ENCODE data around the gene A2M. TPM values are rescaled to one million over a fixed set of nuclear protein-coding genes. Genes with fewer than 3 reads are reported as not detected.

The A2M gene
- total and polyA plus RNA-seq, 9 of the 15 experiments (the other 6 are each of a cell fraction or from before 2014, with no cell fraction given) = 0.08 to 2.3 TPM; not detected in 7

- WGBS (ENCODE audit: insufficient coverage, low coverage, missing lambda C conversion rate) = 1% methylated on average over 5 of the region's 6 CpGs
- no peak overlapping the region for H3K27ac ChIP-seq (ENCODE audit: extremely low read depth, low read depth, low read length)
- CTCF ChIA-PET (ENCODE audit: low intra/inter-chr PET ratio) = no interaction called here
- no peaks in the 10 kb centered on the region for H3K36me3 ChIP-seq (ENCODE audit: control insufficient read depth, insufficient read depth, low read length)
- in situ Hi-C loops (cut with MboI) (no loop called here), intact Hi-C loops (cut with micrococcal nuclease) (no loop called here)
- no peak overlapping the region for H2AFZ ChIP-seq (ENCODE audit: low read depth, low read length)
- no peak overlapping the region for H3K4me2 ChIP-seq (ENCODE audit: insufficient read depth, low read length)
- H3K9me1 ChIP-seq (ENCODE audit: control insufficient read depth, insufficient read depth, low read length) = no peaks in the 10 kb centered on the region
- H3K79me2 ChIP-seq (ENCODE audit: control insufficient read depth, insufficient read depth, low read length) = no peaks in the 10 kb centered on the region
- H3K9ac ChIP-seq (ENCODE audit: insufficient read depth in 1 of 2, low read depth in 2 of 2, low read length in 2 of 2) = no peak overlapping the region
- peaks cover 0 to 2% of the 10 kb centered on the region in 2 experiments; a peak in 2 of 5 replicates for H3K27me3 ChIP-seq (ENCODE audit: control insufficient read depth in 2 of 2, insufficient read depth in 2 of 2, low read length in 2 of 2)
- DNase-seq (ENCODE audit: extremely low read depth in 1 of 4, low spot score in 3 of 4) (no peak), FAIRE-seq (no peak), ATAC-seq (no peak)
- POLR2A ChIA-PET = no interaction called here
- no peaks in the 10 kb centered on the region for H3K9me3 ChIP-seq (replicated peaks; ENCODE audit: control insufficient read depth, insufficient read depth, low read depth, low read length)
- no peaks in the 10 kb centered on the region for H3K4me1 ChIP-seq (replicated peaks in 1 of 2; ENCODE audit: control insufficient read depth in 2 of 2, insufficient read depth in 2 of 2, low read length in 2 of 2)
- no TSS peak for BruUV-seq (replicated peaks)
- no peak overlapping the region for H3K4me3 ChIP-seq
- TF ChIP-seq TFAM (CRISPR knock-in tag; conservative IDR thresholded peaks at IDR 0.05) = no peak
- no peaks in the 10 kb centered on the region for H4K20me1 ChIP-seq (replicated peaks; ENCODE audit: control insufficient read depth, insufficient read depth, low read length)
Observed at GRCh38 chr12:9112076-9112853, 3.5 kb downstream of the A2M start.

DNA sequence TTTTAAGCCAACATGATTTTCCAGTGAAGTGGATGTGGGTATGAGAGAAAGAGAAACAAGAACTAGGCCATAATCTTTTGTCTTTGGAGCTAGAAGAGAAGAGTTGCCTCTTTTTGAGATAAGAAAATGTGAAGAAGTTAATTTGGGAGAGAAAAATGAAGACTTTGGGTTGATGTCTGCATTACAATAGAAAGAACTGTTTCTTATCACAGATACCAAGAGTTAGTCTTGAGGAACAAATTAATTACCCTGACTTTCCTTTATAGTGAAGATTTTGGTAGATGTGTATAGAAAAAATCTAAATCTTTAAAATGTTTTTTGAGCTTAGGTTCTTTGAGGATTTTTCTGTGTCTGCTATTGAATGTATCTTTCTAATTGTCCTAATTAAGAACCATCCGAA is 4.2 kb downstream of the A2M start:
- in situ Hi-C loops (cut with MboI) = no loop called here

More for the DNA sequence above, 4.2 kb downstream of the A2M start:
- Histone ChIP-seq H3K4me1 (replicated peaks in 1 of 2; ENCODE audit: control insufficient read depth in 2 of 2, insufficient read depth in 2 of 2, low read length in 2 of 2) (no peaks in the 10 kb centered on the region), H3K36me3 (ENCODE audit: control insufficient read depth, insufficient read depth, low read length) (no peaks in the 10 kb centered on the region), H3K27ac (ENCODE audit: extremely low read depth, low read depth, low read length) (no peak overlapping the region), H3K4me3 (no peak overlapping the region), H3K9me1 (ENCODE audit: control insufficient read depth, insufficient read depth, low read length) (no peaks in the 10 kb centered on the region), H2AFZ (ENCODE audit: low read depth, low read length) (no peak overlapping the region), H3K27me3 (ENCODE audit: control insufficient read depth in 2 of 2, insufficient read depth in 2 of 2, low read length in 2 of 2) (peaks cover 0 to 2% of the 10 kb centered on the region in 2 experiments; a peak in 2 of 5 replicates), H3K79me2 (ENCODE audit: control insufficient read depth, insufficient read depth, low read length) (no peaks in the 10 kb centered on the region), H3K4me2 (ENCODE audit: insufficient read depth, low read length) (no peak overlapping the region), H3K9ac (ENCODE audit: insufficient read depth in 1 of 2, low read depth in 2 of 2, low read length in 2 of 2) (no peak overlapping the region), H3K9me3 (replicated peaks; ENCODE audit: control insufficient read depth, insufficient read depth, low read depth, low read length) (no peaks in the 10 kb centered on the region), H4K20me1 (replicated peaks; ENCODE audit: control insufficient read depth, insufficient read depth, low read length) (no peaks in the 10 kb centered on the region)
- no peak for DNase-seq (ENCODE audit: extremely low read depth in 1 of 4, low spot score in 3 of 4)
- FAIRE-seq = no peak
- BruUV-seq (replicated peaks) = no TSS peak
- intact Hi-C loops (cut with micrococcal nuclease) = no loop called here
- POLR2A ChIA-PET = no interaction called here
- TF ChIP-seq, protein P1, sequence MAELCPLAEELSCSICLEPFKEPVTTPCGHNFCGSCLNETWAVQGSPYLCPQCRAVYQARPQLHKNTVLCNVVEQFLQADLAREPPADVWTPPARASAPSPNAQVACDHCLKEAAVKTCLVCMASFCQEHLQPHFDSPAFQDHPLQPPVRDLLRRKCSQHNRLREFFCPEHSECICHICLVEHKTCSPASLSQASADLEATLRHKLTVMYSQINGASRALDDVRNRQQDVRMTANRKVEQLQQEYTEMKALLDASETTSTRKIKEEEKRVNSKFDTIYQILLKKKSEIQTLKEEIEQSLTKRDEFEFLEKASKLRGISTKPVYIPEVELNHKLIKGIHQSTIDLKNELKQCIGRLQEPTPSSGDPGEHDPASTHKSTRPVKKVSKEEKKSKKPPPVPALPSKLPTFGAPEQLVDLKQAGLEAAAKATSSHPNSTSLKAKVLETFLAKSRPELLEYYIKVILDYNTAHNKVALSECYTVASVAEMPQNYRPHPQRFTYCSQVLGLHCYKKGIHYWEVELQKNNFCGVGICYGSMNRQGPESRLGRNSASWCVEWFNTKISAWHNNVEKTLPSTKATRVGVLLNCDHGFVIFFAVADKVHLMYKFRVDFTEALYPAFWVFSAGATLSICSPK (IDR thresholded peaks at IDR 0.05; ENCODE audit: borderline replicate concordance) = no peak
- TF ChIP-seq SMARCB1 (IDR thresholded peaks at IDR 0.05; ENCODE audit: insufficient read length, low read depth) (no peak), L3MBTL2 (IDR thresholded peaks at IDR 0.05) (no peak), KHSRP (IDR thresholded peaks at IDR 0.05) (no peak), KAT8 (IDR thresholded peaks at IDR 0.05; ENCODE audit: low read depth) (no peak), ZNF212 (CRISPR knock-in tag; IDR thresholded peaks at IDR 0.05) (no peak), NR4A1 (CRISPR knock-in tag; IDR thresholded peaks at IDR 0.05) (no peak), NR4A1 (tag; IDR thresholded peaks at IDR 0.05) (no peak), POLR2G (IDR thresholded peaks at IDR 0.05; ENCODE audit: low read depth, low read length) (no peak), ZNF239 (CRISPR knock-in tag; IDR thresholded peaks at IDR 0.05) (no peak)
- CTCF ChIA-PET (ENCODE audit: low intra/inter-chr PET ratio) = no interaction called here
- 0% methylated on average over 1 of the region's 1 CpG for WGBS (ENCODE audit: insufficient coverage, low coverage, missing lambda C conversion rate)
- no peak for ATAC-seq

All from K562 (cell line).